Tibial artery (tissue), 4 donors: ENCODE results near the gene UNC119.

Experiments used
- DNase-seq, 2 donors: peaks; one replicate each; pipeline ENCODE4 v3.0.0-alpha.2; 2019
- H3K27ac ChIP-seq, 2 donors: fragments of 200-600 bp; sonication (generic) in 1 of 2; 1 replicate in 1 of 2; 2 replicates in 1 of 2; pipeline ENCODE4 v1.5.1; 2018 to 2019; ENCODE audit warnings: mild to moderate bottlenecking in 1 of 2
- H3K27me3 ChIP-seq, 2 donors: fragments of 200-600 bp; sonication (generic) in 1 of 2; one replicate each; pipeline versions ENCODE4 v1.5.1 to v1.6.0; 2016 to 2019
- H3K36me3 ChIP-seq, 3 donors: fragments of 200-600 bp; sonication (generic) in 2 of 3; one replicate each; pipeline ENCODE4 v1.5.1; 2016 to 2019; ENCODE audit warnings: mild to moderate bottlenecking in 2 of 3
- H3K4me1 ChIP-seq, 4 donors: fragments of 200-600 bp; sonication (generic) in 2 of 4; 1 replicate in 3 of 4; 2 replicates in 1 of 4; pipeline ENCODE4 v1.5.1; 2016 to 2019
- H3K4me3 ChIP-seq, 2 donors: fragments of 200-600 bp; sonication (generic) in 1 of 2; 1 replicate in 1 of 2; 2 replicates in 1 of 2; pipeline ENCODE4 v1.5.1; 2018 to 2019; ENCODE audit warnings: mild to moderate bottlenecking in 2 of 2
- H3K9me3 ChIP-seq, 3 donors: fragments of 200-600 bp; sonication (generic) in 1 of 3; one replicate each; pipeline ENCODE4 v1.5.1; 2016 to 2019
- CTCF ChIP-seq, 2 experiments: fragments of 200-600 bp in 1 of 2; fragments of 450-650 bp in 1 of 2; IDR thresholded peaks; one replicate each; pipeline ENCODE4 v1.5.1; 2017 to 2019; ENCODE audit warnings: antibody characterized with exemption in 2 of 2, mild to moderate bottlenecking in 1 of 2, moderate library complexity in 1 of 2
- intact Hi-C: fragments of 100-400 bp; cut with DNase I; formaldehyde crosslinking; loops from one replicate; pipeline ENCODE4 v1.15.0; 2023; ENCODE audit warnings: low total_unique reads

The UNC119 gene

GRCh38 chr17:28563475-28563874 lies 11.1 kb upstream of the UNC119 start:
- H3K27ac ChIP-seq, result no peak overlapping the region
- no peak for TF ChIP-seq CTCF (IDR thresholded peaks at IDR 0.05)
- peaks cover 39 to 71% (median 51%) of the 10 kb centered on the region in 3 donors for H3K36me3 ChIP-seq
- DNase-seq, result no peak
- no peak overlapping the region for H3K4me3 ChIP-seq
- H3K4me1 ChIP-seq, result peaks cover 0 to 7% (median 0%) of the 10 kb centered on the region in 4 donors
- H3K9me3 ChIP-seq, result no peaks in the 10 kb centered on the region
- no peaks in the 10 kb centered on the region for H3K27me3 ChIP-seq
- intact Hi-C loops, result no loop called here

GRCh38 chr17:28555022-28555421 lies 2.6 kb upstream of the UNC119 start:
- DNase-seq, result no peak
- intact Hi-C loops, result loop anchor here (10.0 kb wide), 1 partner anchor 510 kb away; the partner anchor contains the start of gene NLK
- peaks cover 0 to 17% (median 12%) of the 10 kb centered on the region in 4 donors for H3K4me1 ChIP-seq
- H3K36me3 ChIP-seq, result peaks cover 56 to 68% (median 67%) of the 10 kb centered on the region in 3 donors
- no peaks in the 10 kb centered on the region for H3K9me3 ChIP-seq
- TF ChIP-seq CTCF (IDR thresholded peaks at IDR 0.05), result no peak
- no peaks in the 10 kb centered on the region for H3K27me3 ChIP-seq
- no peak overlapping the region for H3K27ac ChIP-seq
- H3K4me3 ChIP-seq, result no peak overlapping the region

- H3K36me3 ChIP-seq, result peaks cover 52 to 64% (median 62%) of the 10 kb centered on the region in 3 donors
- no peaks in the 10 kb centered on the region for H3K27me3 ChIP-seq
- intact Hi-C loops, result loop anchor here (5.0 to 10.0 kb wide), 2 partner anchors 58 to 510 kb away; partner anchors contain the start of genes NLK and RSKR
- H3K4me3 ChIP-seq, result no peak overlapping the region
- no peaks in the 10 kb centered on the region for H3K9me3 ChIP-seq
- no peak for DNase-seq
- H3K27ac ChIP-seq, result no peak overlapping the region
- peaks cover 0 to 21% (median 12%) of the 10 kb centered on the region in 4 donors for H3K4me1 ChIP-seq
- no peak for TF ChIP-seq CTCF (IDR thresholded peaks at IDR 0.05)
Measured at GRCh38 chr17:28554565-28554964, 2.1 kb upstream of the UNC119 start.

GRCh38 chr17:28553000-28553505 lies 629 bp upstream of the UNC119 start:
- intact Hi-C loops, result loop anchor here (5.0 to 10.0 kb wide), 2 partner anchors 59 to 508 kb away; partner anchors contain the start of genes NLK and RSKR
- H3K36me3 ChIP-seq, result peaks cover 42 to 49% (median 47%) of the 10 kb centered on the region in 3 donors
- peak overlapping the region; percentile 79 to 87 for H3K4me3 ChIP-seq

GRCh38 chr17:28551421-28552175 lies 826 bp downstream of the UNC119 start:
- peak overlapping the region; percentile 79 to 87 for H3K4me3 ChIP-seq
- intact Hi-C loops, result loop anchor here (5.0 to 10.0 kb wide), 2 partner anchors 61 to 507 kb away; partner anchors contain the start of genes NLK and RSKR
- peaks cover 0 to 21% (median 12%) of the 10 kb centered on the region in 4 donors for H3K4me1 ChIP-seq
- TF ChIP-seq CTCF (IDR thresholded peaks at IDR 0.05), result no peak
- DNase-seq, result no peak
- peaks cover 27 to 46% (median 37%) of the 10 kb centered on the region in 3 donors for H3K36me3 ChIP-seq
- no peaks in the 10 kb centered on the region for H3K27me3 ChIP-seq
- no peaks in the 10 kb centered on the region for H3K9me3 ChIP-seq
- H3K27ac ChIP-seq, result peak overlapping the region; percentile 74 to 75

More at GRCh38 chr17:28553000-28553505, 629 bp upstream of the UNC119 start:
- Histone ChIP-seq H3K27ac (peak overlapping the region; percentile 74 to 75), H3K9me3 (no peaks in the 10 kb centered on the region), H3K27me3 (no peaks in the 10 kb centered on the region), H3K4me1 (peaks cover 0 to 21% (median 12%) of the 10 kb centered on the region in 4 donors)
- DNase-seq, result no peak
- TF ChIP-seq CTCF (IDR thresholded peaks at IDR 0.05), result no peak
